Measurements from ENCODE around the gene ACOD1. TPM values are rescaled to one million over a fixed set of nuclear protein-coding genes. Genes with fewer than 3 reads are reported as not detected.

ACOD1 gene
- total and polyA plus RNA-seq, 4 donors = 0.08 TPM; not detected in 3

DNA sequence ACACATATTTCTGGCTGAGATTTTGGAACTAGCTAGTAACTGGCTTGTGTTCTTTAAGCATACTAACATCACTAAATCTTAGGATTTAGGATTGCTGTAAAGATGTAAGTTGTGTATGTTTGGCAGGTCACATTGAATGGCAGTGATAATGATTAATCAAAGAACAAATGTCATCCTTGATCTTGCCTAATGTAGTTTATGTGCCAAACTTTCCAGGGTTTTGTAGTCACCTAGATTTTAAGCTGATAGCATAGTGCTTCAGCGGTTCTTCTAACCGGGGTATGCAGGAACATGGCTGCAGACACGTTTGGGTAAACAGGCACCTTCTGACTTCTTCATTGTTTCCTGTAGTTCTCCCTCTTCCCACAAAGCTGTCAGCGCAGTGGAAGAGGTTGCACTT is 53.2 kb downstream of the ACOD1 start:
- WGBS = 44% methylated on average over 4 of the region's 4 CpGs
- no peaks in the 10 kb centered on the region for H3K9me3 ChIP-seq (ENCODE audit: control insufficient read depth in 4 of 4, low read length in 3 of 4)
- H3K27me3 ChIP-seq (ENCODE audit: control insufficient read depth in 4 of 4, insufficient read depth in 4 of 4, low read length in 3 of 4) = no peaks in the 10 kb centered on the region
- H3K36me3 ChIP-seq (ENCODE audit: control insufficient read depth in 4 of 4, insufficient read depth in 3 of 4, low read depth in 1 of 4, low read length in 3 of 4) = peaks cover 0 to 9% (median under 1%) of the 10 kb centered on the region in 4 donors
- H3K4me1 ChIP-seq (ENCODE audit: control insufficient read depth in 4 of 4, insufficient read depth in 4 of 4, low read length in 3 of 4) = peaks cover 3 to 24% (median 17%) of the 10 kb centered on the region in 4 donors
- TF ChIP-seq RAD21 (IDR thresholded peaks at IDR 0.05) (peak in 1 of 2 donors; percentile 30), HNF4A (conservative IDR thresholded peaks at IDR 0.05) (peak; percentile 14 to 51), JUND (IDR thresholded peaks at IDR 0.05) (peak in 1 of 2 donors; percentile 22), YY1 (IDR thresholded peaks at IDR 0.05) (peak; percentile 72), FOXA2 (IDR thresholded peaks at IDR 0.05) (peak; percentile 35), SP1 (IDR thresholded peaks at IDR 0.05) (no peak), GABPA (IDR thresholded peaks at IDR 0.05 in 1 of 2, conservative IDR thresholded peaks at IDR 0.05 in 1 of 2) (no peak), RXRA (IDR thresholded peaks at IDR 0.05) (peak; percentile 39 to 44), TAF1 (conservative IDR thresholded peaks at IDR 0.05) (no peak)
- TF ChIP-seq, protein P1, sequence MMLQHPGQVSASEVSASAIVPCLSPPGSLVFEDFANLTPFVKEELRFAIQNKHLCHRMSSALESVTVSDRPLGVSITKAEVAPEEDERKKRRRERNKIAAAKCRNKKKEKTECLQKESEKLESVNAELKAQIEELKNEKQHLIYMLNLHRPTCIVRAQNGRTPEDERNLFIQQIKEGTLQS (IDR thresholded peaks at IDR 0.05) = no peak
- TF ChIP-seq, protein P2, sequence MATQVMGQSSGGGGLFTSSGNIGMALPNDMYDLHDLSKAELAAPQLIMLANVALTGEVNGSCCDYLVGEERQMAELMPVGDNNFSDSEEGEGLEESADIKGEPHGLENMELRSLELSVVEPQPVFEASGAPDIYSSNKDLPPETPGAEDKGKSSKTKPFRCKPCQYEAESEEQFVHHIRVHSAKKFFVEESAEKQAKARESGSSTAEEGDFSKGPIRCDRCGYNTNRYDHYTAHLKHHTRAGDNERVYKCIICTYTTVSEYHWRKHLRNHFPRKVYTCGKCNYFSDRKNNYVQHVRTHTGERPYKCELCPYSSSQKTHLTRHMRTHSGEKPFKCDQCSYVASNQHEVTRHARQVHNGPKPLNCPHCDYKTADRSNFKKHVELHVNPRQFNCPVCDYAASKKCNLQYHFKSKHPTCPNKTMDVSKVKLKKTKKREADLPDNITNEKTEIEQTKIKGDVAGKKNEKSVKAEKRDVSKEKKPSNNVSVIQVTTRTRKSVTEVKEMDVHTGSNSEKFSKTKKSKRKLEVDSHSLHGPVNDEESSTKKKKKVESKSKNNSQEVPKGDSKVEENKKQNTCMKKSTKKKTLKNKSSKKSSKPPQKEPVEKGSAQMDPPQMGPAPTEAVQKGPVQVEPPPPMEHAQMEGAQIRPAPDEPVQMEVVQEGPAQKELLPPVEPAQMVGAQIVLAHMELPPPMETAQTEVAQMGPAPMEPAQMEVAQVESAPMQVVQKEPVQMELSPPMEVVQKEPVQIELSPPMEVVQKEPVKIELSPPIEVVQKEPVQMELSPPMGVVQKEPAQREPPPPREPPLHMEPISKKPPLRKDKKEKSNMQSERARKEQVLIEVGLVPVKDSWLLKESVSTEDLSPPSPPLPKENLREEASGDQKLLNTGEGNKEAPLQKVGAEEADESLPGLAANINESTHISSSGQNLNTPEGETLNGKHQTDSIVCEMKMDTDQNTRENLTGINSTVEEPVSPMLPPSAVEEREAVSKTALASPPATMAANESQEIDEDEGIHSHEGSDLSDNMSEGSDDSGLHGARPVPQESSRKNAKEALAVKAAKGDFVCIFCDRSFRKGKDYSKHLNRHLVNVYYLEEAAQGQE (IDR thresholded peaks at IDR 0.05) = no peak
- TF ChIP-seq, protein P3, sequence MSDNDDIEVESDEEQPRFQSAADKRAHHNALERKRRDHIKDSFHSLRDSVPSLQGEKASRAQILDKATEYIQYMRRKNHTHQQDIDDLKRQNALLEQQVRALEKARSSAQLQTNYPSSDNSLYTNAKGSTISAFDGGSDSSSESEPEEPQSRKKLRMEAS (IDR thresholded peaks at IDR 0.05) = peak; percentile 29
- TF ChIP-seq, protein P4, sequence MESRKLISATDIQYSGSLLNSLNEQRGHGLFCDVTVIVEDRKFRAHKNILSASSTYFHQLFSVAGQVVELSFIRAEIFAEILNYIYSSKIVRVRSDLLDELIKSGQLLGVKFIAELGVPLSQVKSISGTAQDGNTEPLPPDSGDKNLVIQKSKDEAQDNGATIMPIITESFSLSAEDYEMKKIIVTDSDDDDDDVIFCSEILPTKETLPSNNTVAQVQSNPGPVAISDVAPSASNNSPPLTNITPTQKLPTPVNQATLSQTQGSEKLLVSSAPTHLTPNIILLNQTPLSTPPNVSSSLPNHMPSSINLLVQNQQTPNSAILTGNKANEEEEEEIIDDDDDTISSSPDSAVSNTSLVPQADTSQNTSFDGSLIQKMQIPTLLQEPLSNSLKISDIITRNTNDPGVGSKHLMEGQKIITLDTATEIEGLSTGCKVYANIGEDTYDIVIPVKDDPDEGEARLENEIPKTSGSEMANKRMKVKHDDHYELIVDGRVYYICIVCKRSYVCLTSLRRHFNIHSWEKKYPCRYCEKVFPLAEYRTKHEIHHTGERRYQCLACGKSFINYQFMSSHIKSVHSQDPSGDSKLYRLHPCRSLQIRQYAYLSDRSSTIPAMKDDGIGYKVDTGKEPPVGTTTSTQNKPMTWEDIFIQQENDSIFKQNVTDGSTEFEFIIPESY (IDR thresholded peaks at IDR 0.05) = peak; percentile 28
- no peak overlapping the region for H3K27ac ChIP-seq (ENCODE audit: low read depth in 1 of 2, low read length in 2 of 2)
- no peak overlapping the region for H3K9ac ChIP-seq (ENCODE audit: low read depth in 1 of 2, low read length in 2 of 2)
- no peak overlapping the region for H3K4me3 ChIP-seq (ENCODE audit: low read depth in 1 of 3, low read length in 3 of 3)
- no peak for DNase-seq (ENCODE audit: low spot score)

DNA sequence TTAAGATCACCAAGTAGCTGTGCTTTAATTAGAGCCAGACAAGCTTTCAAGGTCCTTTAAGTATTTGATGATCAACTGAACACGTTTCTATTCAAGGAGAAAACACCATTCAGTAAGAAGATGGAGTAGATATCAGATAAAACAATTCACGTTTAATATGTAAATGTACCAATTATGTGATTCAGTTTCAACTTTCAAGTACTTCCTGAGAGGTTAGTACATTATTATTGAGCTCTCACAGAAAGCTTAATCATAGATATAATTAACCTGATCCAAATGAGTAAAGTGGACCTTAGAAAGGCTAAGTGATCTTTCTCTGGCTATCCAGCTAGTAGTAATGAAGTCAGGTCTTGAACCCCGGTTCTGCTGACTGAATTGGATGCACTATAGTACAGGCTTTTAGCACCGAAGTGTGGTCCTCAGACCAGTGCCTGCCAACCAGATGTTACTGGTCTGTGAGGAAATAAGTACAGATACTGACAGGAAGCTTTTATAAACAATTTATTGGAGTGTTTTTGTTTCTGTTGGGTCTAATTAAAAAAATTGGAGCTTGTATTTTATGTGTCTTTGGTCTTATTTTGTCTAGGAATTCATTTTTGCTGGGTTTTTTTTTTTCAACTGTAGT is 53.8 kb downstream of the ACOD1 start:
- peaks cover 3 to 24% (median 17%) of the 10 kb centered on the region in 4 donors for H3K4me1 ChIP-seq (ENCODE audit: control insufficient read depth in 4 of 4, insufficient read depth in 4 of 4, low read length in 3 of 4)
- DNase-seq (ENCODE audit: low spot score) = no peak
- H3K27me3 ChIP-seq (ENCODE audit: control insufficient read depth in 4 of 4, insufficient read depth in 4 of 4, low read length in 3 of 4) = no peaks in the 10 kb centered on the region
- H3K27ac ChIP-seq (ENCODE audit: low read depth in 1 of 2, low read length in 2 of 2) = no peak overlapping the region
- 38% methylated on average over 4 of the region's 4 CpGs for WGBS
- H3K4me3 ChIP-seq (ENCODE audit: low read depth in 1 of 3, low read length in 3 of 3) = no peak overlapping the region
- no peaks in the 10 kb centered on the region for H3K9me3 ChIP-seq (ENCODE audit: control insufficient read depth in 4 of 4, low read length in 3 of 4)
- peaks cover 0 to 8% (median 3%) of the 10 kb centered on the region in 4 donors for H3K36me3 ChIP-seq (ENCODE audit: control insufficient read depth in 4 of 4, insufficient read depth in 3 of 4, low read depth in 1 of 4, low read length in 3 of 4)
- H3K9ac ChIP-seq (ENCODE audit: low read depth in 1 of 2, low read length in 2 of 2) = no peak overlapping the region
- TF ChIP-seq, protein P2 (IDR thresholded peaks at IDR 0.05) = no peak
- no peak for TF ChIP-seq FOXA2 (IDR thresholded peaks at IDR 0.05)
- no peak for TF ChIP-seq HNF4A (conservative IDR thresholded peaks at IDR 0.05)
- TF ChIP-seq, protein P1 (IDR thresholded peaks at IDR 0.05) = no peak
- no peak for TF ChIP-seq RXRA (IDR thresholded peaks at IDR 0.05)
- TF ChIP-seq TAF1 (conservative IDR thresholded peaks at IDR 0.05) = no peak
- TF ChIP-seq JUND (IDR thresholded peaks at IDR 0.05) = no peak
- TF ChIP-seq GABPA (IDR thresholded peaks at IDR 0.05 in 1 of 2, conservative IDR thresholded peaks at IDR 0.05 in 1 of 2) = no peak
- TF ChIP-seq YY1 (IDR thresholded peaks at IDR 0.05) = no peak
- TF ChIP-seq RAD21 (IDR thresholded peaks at IDR 0.05) = no peak
- TF ChIP-seq, protein P4 (IDR thresholded peaks at IDR 0.05) = no peak
- no peak for TF ChIP-seq HNF4G (IDR thresholded peaks at IDR 0.05)
- TF ChIP-seq SP1 (IDR thresholded peaks at IDR 0.05) = no peak
- TF ChIP-seq EGR1 (IDR thresholded peaks at IDR 0.05; ENCODE audit: low read depth in 2 of 2) = no peak
- TF ChIP-seq FOXA1 (IDR thresholded peaks at IDR 0.05) = no peak

All from liver (tissue), 9 donors.